Fibroblast of mammary gland (primary cell): ENCODE measurements around the gene TRIM62.

Experiments
- DNase-seq: peaks from one replicate; pipeline ENCODE4 v3.0.0-alpha.2; 2010; ENCODE audit warnings: low read depth
- H3K4me3 ChIP-seq: 2 replicates; pipeline ENCODE4 v1.5.1; 2011; ENCODE audit warnings: low read depth, mild to moderate bottlenecking, low read length, moderate library complexity; ENCODE audit not compliant: control insufficient read depth
- CTCF ChIP-seq: conservative IDR thresholded peaks from 2 replicates; pipeline ENCODE4 v1.5.1; 2011; ENCODE audit warnings: low read depth, low read length, inconsistent platforms; ENCODE audit not compliant: control insufficient read depth, insufficient read depth

Gene TRIM62

GRCh38 chr1:33221385-33221758 is 39.5 kb upstream of the TRIM62 start:
- DNase-seq, result peak; percentile 28
- TF ChIP-seq CTCF, result no peak
- H3K4me3 ChIP-seq, result no peak overlapping the region

- TF ChIP-seq CTCF, result no peak
- no peak overlapping the region for H3K4me3 ChIP-seq
- DNase-seq, result no peak
Measured at GRCh38 chr1:33220676-33221384, 39.0 kb upstream of the TRIM62 start.

GRCh38 chr1:33219886-33220661 is 38.2 kb upstream of the TRIM62 start:
- no peak for DNase-seq
- no peak overlapping the region for H3K4me3 ChIP-seq
- TF ChIP-seq CTCF, result no peak

- no peak overlapping the region for H3K4me3 ChIP-seq
Measured at GRCh38 chr1:33211972-33212371, 30.1 kb upstream of the TRIM62 start.

GRCh38 chr1:33206340-33206739 is 24.5 kb upstream of the TRIM62 start:
- no peak for DNase-seq
- H3K4me3 ChIP-seq, result no peak overlapping the region
- no peak for TF ChIP-seq CTCF

More at GRCh38 chr1:33211972-33212371, 30.1 kb upstream of the TRIM62 start:
- no peak for DNase-seq
- no peak for TF ChIP-seq CTCF

- peak; percentile 28 for DNase-seq
Measured at GRCh38 chr1:33195556-33195955, 13.7 kb upstream of the TRIM62 start.

More at GRCh38 chr1:33195556-33195955, 13.7 kb upstream of the TRIM62 start:
- no peak for TF ChIP-seq CTCF
- no peak overlapping the region for H3K4me3 ChIP-seq
